GM23248 (cell line): ENCODE measurements around the gene TACR3. TPM values are rescaled to one million over a fixed set of nuclear protein-coding genes. Genes with fewer than 3 reads are reported as not detected.
"Not testable (repeated sequence)": the region's sequence is repeated elsewhere in the genome, so short reads cannot be mapped to it uniquely, and the experiment has no call there.

ENCODE experiments used
- DNase-seq: peaks from one replicate; pipeline ENCODE4 v3.0.0-alpha.2; 2015
- H2AFZ ChIP-seq: fragments of 200-600 bp; sonication (generic); 2 replicates; pipeline ENCODE4 v1.6.1; 2016; ENCODE audit warnings: antibody characterized with exemption
- H3F3A ChIP-seq: fragments of 200-600 bp; sonication (generic); 2 replicates; pipeline ENCODE4 v1.6.1; 2016; ENCODE audit warnings: mild to moderate bottlenecking, antibody characterized with exemption, mixed run types; ENCODE audit not compliant: insufficient read depth
- H3K27ac ChIP-seq: fragments of 200-600 bp; sonication (generic); 2 replicates; pipeline ENCODE4 v1.5.1; 2016; ENCODE audit warnings: mild to moderate bottlenecking
- H3K27me3 ChIP-seq: fragments of 200-600 bp; sonication (generic); replicated peaks from 2 replicates; pipeline ENCODE4 v1.6.1; 2016; ENCODE audit warnings: mild to moderate bottlenecking; ENCODE audit not compliant: insufficient read depth
- H3K36me3 ChIP-seq: fragments of 200-600 bp; sonication (generic); 2 replicates; pipeline ENCODE4 v1.6.1; 2016; ENCODE audit warnings: low read depth, mild to moderate bottlenecking
- H3K4me1 ChIP-seq: fragments of 200-600 bp; sonication (generic); 2 replicates; pipeline ENCODE4 v1.6.1; 2016; ENCODE audit warnings: mild to moderate bottlenecking; ENCODE audit not compliant: insufficient read depth
- H3K4me2 ChIP-seq: fragments of 200-600 bp; sonication (generic); one replicate; pipeline ENCODE4 v1.6.1; 2016; ENCODE audit warnings: mild to moderate bottlenecking; ENCODE audit not compliant: unreplicated experiment
- H3K4me3 ChIP-seq: fragments of 200-600 bp; sonication (generic); 2 replicates; pipeline ENCODE4 v1.5.1; 2016; ENCODE audit warnings: mild to moderate bottlenecking
- H3K79me2 ChIP-seq: fragments of 200-600 bp; sonication (generic); 2 replicates; pipeline ENCODE4 v1.6.1; 2016; ENCODE audit warnings: mild to moderate bottlenecking; ENCODE audit not compliant: insufficient read depth
- H3K9ac ChIP-seq: fragments of 200-600 bp; sonication (generic); 2 replicates; pipeline ENCODE4 v1.6.1; 2016; ENCODE audit warnings: mild to moderate bottlenecking
- H3K9me2 ChIP-seq: fragments of 200-600 bp; sonication (generic); 2 replicates; pipeline ENCODE4 v1.6.1; 2016; ENCODE audit warnings: mixed run types, mild to moderate bottlenecking, moderate library complexity; ENCODE audit not compliant: insufficient read depth
- H3K9me3 ChIP-seq: fragments of 200-600 bp; sonication (generic); one replicate; pipeline ENCODE4 v1.6.1; 2017; ENCODE audit warnings: low read depth
- H4K20me1 ChIP-seq: fragments of 200-600 bp; sonication (generic); 2 replicates; pipeline ENCODE4 v1.6.0; 2016; ENCODE audit not compliant: insufficient read depth
- EZH2 ChIP-seq: fragments of 200-600 bp; sonication (generic); IDR thresholded peaks from 2 replicates; pipeline ENCODE4 v1.6.1; 2018; ENCODE audit warnings: antibody characterized with exemption, mild to moderate bottlenecking; ENCODE audit not compliant: insufficient read depth, poor library complexity, severe bottlenecking
- EZH2phosphoT487 ChIP-seq: fragments of 200-600 bp; sonication (generic); IDR thresholded peaks from 2 replicates; pipeline ENCODE4 v1.6.1; 2018; ENCODE audit warnings: antibody characterized with exemption, moderate library complexity, mild to moderate bottlenecking, low read depth; ENCODE audit not compliant: insufficient read depth
- WGBS, 2 experiments: methylation state at CpG; one replicate each; pipeline ENCODE4 v1.1.6; 2015 to 2017; ENCODE audit warnings: low lambda C conversion rate in 2 of 2, low coverage in 1 of 2; ENCODE audit errors: missing lambda C conversion rate in 2 of 2; 5-methylcytosine and 5-hydroxymethylcytosine counted together
- in situ Hi-C: fragments of 300-500 bp; cut with MboI; formaldehyde crosslinking; loops from 2 replicates; pipeline ENCODE4 v1.15.0; 2020
- polyA plus RNA-seq: library from polyadenylated mRNA; unstranded; fragments of >200 nt; fragmentation: Nextera tagmentation; extraction: Ambion mirVana; gene quantifications from 2 replicates; pipeline ENCODE4 v1.2.1, GENCODE V29; 2016
- total RNA-seq: library from RNA; depleted of rRNA; stranded (reverse); fragments of >200 nt; shearing (Covaris generic); gene quantifications from 2 replicates; pipeline ENCODE4 v1.2.3, GENCODE V29; 2014

Gene TACR3
- total and polyA plus RNA-seq, 2 experiments from 2014 or later = not detected

- no peak for DNase-seq
- H3K9ac ChIP-seq = no peak overlapping the region
- H2AFZ ChIP-seq = no peak overlapping the region
- TF ChIP-seq EZH2phosphoT487 = no peak
- TF ChIP-seq EZH2 = no peak
- in situ Hi-C loops = no loop called here
- H3K36me3 ChIP-seq = no peaks in the 10 kb centered on the region
- H3K9me3 ChIP-seq = no peaks in the 10 kb centered on the region
- no peaks in the 10 kb centered on the region for H3F3A ChIP-seq
- no peaks in the 10 kb centered on the region for H3K9me2 ChIP-seq
- no peaks in the 10 kb centered on the region for H3K79me2 ChIP-seq
- no peaks in the 10 kb centered on the region for H3K4me1 ChIP-seq
- no peak overlapping the region for H3K4me2 ChIP-seq
- H3K27me3 ChIP-seq = no peaks in the 10 kb centered on the region
- H3K4me3 ChIP-seq = no peak overlapping the region
- H3K27ac ChIP-seq = no peak overlapping the region
- H4K20me1 ChIP-seq = no peaks in the 10 kb centered on the region
- WGBS, 2 experiments = 35 to 42% methylated on average over 7 of the region's 7 CpGs
Measured at GRCh38 chr4:103753868-103754653, 34.3 kb upstream of the TACR3 start.

GRCh38 chr4:103723150-103723549 lies 3.4 kb upstream of the TACR3 start:
- H3K9ac ChIP-seq, H3K27ac ChIP-seq, H3K9me3 ChIP-seq, H3K9me2 ChIP-seq, H2AFZ ChIP-seq, in situ Hi-C loops, H3K4me2 ChIP-seq, H4K20me1 ChIP-seq, H3F3A ChIP-seq, DNase-seq, H3K4me3 ChIP-seq, H3K36me3 ChIP-seq, H3K4me1 ChIP-seq, H3K79me2 ChIP-seq: not testable (repeated sequence)
- peaks cover 25% of the 10 kb centered on the region; the same call in 1 of the 2 replicates for H3K27me3 ChIP-seq
- WGBS, 2 experiments = 76 to 77% methylated on average over 18 to 25 of the region's 27 CpGs

GRCh38 chr4:103721251-103721650 lies 1.5 kb upstream of the TACR3 start:
- H4K20me1 ChIP-seq = no peaks in the 10 kb centered on the region
- no peak overlapping the region for H3K9ac ChIP-seq
- H3K4me1 ChIP-seq = no peaks in the 10 kb centered on the region
- no peaks in the 10 kb centered on the region for H3K9me2 ChIP-seq
- no peaks in the 10 kb centered on the region for H3F3A ChIP-seq
- TF ChIP-seq EZH2 (no peak), EZH2phosphoT487 (no peak)
- H3K4me3 ChIP-seq = no peak overlapping the region
- DNase-seq = peak; percentile 8
- H3K27ac ChIP-seq = no peak overlapping the region
- H3K36me3 ChIP-seq = no peaks in the 10 kb centered on the region
- H3K9me3 ChIP-seq = no peaks in the 10 kb centered on the region
- no peak overlapping the region for H2AFZ ChIP-seq
- in situ Hi-C loops = no loop called here
- no peak overlapping the region for H3K4me2 ChIP-seq
- H3K27me3 ChIP-seq = peaks cover 25% of the 10 kb centered on the region; the same call in 1 of the 2 replicates
- 50 to 52% methylated on average over 3 of the region's 3 CpGs for whole genome bisulfite sequencing, 2 experiments
- no peaks in the 10 kb centered on the region for H3K79me2 ChIP-seq

- Histone ChIP-seq H3K36me3 (no peaks in the 10 kb centered on the region), H3K79me2 (no peaks in the 10 kb centered on the region), H3K4me1 (no peaks in the 10 kb centered on the region), H4K20me1 (no peaks in the 10 kb centered on the region), H3K4me3 (no peak overlapping the region), H3K27ac (no peak overlapping the region), H3K4me2 (no peak overlapping the region), H2AFZ (no peak overlapping the region), H3K27me3 (peaks cover 25% of the 10 kb centered on the region; the same call in 1 of the 2 replicates), H3K9ac (no peak overlapping the region), H3K9me2 (no peaks in the 10 kb centered on the region), H3F3A (no peaks in the 10 kb centered on the region), H3K9me3 (no peaks in the 10 kb centered on the region)
- in situ Hi-C loops = no loop called here
- TF ChIP-seq EZH2 = no peak
- TF ChIP-seq EZH2phosphoT487 = no peak
- DNase-seq = no peak
- WGBS, 2 experiments = 21 to 24% methylated on average over 8 of the region's 8 CpGs
Measured at GRCh38 chr4:103720661-103721060, 876 bp upstream of the TACR3 start.
